KBM-7 (cell line): ENCODE data around the gene TAS2R40.
"Not testable (repeated sequence)": the region's sequence is repeated elsewhere in the genome, so short reads cannot be mapped to it uniquely, and the experiment has no call there.

Source experiments
- DNase-seq: peaks from one replicate; pipeline ENCODE4 v3.0.0-alpha.2; 2015
- in situ Hi-C: fragments of 300-500 bp; cut with MboI; formaldehyde crosslinking; loops from 2 replicates; pipeline ENCODE4 v1.14.3; 2020; ENCODE audit warnings: low sequenced_read_pairs, low pct_unique_long_range_greater_than_20kb, mixed read lengths

The TAS2R40 gene

DNA sequence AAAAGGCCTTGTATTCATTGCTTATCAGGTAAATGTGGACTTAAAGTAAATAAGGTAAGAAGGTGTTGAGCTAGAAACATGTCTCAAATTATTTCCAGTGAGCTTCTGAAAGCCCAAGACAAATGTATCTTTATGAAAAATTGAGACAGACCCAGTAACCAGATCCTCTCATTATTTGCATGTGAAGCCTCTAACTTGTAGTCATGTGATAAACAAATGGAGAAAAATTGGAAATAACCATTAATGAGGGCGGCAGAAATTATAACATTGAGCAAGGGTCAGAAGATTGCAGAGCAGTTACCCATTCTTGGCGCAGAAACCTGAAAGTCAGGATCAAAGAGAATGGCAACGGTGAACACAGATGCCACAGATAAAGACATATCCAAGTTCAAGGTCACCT, at the start of gene TAS2R40:
TAS2R40 (plus strand) TSS at position 301 of the 400 bp plus-strand sequence; CDS start at position 343, 42 bp downstream.
- in situ Hi-C loops: loop anchor here (25.0 kb wide), 1 partner anchor 359 kb away; the partner anchor contains the start of gene EPHB6

DNA sequence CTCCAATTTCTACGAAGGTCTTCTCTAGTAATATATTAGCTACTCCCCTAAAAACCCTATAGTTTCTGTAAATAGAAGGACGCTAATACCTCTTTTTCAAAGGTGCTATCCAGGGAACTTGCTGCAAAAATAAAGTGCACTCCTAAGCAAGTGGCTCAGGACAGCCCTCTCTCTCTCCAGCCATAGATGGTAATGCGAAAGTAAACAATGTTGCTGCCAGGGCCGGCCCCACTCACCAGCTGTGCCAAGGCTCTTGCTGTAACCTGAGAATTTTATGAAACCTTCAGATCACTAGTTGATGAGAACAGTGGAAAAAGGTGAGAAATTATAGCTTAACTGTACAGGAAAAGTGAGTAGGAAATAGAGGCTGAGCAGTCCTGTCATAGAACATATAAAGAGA, 49.5 kb upstream of the TAS2R40 start:
- in situ Hi-C loops: no loop called here
- DNase-seq: no peak

More for the DNA sequence above, at the start of gene TAS2R40:
- no peak for DNase-seq

DNA sequence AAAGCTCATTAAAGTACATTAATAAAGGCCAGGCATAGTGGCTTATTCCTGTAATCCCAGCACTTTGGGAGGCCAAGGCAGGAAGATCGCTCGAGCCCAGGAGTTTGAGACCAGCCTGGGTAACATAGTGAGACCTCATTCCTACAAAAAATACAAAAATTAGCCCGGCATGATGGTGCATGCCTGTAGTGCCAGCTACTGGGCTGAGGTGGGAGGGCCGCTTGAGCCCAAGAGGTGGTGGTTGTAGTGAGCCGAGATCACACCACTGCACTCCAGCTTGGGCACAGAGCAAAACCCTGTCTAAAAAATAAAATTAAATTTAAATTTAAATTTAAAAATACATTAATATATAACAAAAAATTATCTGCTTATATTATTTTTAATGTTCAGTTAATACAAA, 45.7 kb upstream of the TAS2R40 start:
- no peak for DNase-seq
- in situ Hi-C loops: no loop called here

- peak; percentile 16 for DNase-seq
- in situ Hi-C loops: no loop called here
These were observed 44.3 kb upstream of the TAS2R40 start for GRCh38 chr7:143177374-143178119.

- DNase-seq, in situ Hi-C loops: not testable (repeated sequence)
These were observed 41.1 kb upstream of the TAS2R40 start for GRCh38 chr7:143180771-143181170.

DNA sequence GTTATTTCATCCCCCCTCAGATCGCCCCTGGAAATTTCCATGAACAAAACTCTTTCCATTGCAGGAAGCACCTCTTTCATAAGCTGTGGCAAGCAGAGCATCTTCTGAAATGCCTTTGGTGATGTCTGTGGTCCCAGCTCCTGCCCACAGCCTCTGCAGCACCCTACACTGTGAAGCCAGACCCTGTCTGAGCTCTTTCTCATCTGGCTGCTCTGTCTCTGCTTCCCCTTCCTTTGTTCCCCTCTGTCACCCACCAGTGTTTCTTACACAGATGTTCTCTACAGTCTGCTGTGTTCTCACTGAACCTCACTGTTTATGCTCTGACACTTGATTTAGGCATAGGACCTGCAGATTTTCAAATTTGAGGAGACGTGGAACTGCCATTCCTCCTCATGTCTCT, 40.5 kb upstream of the TAS2R40 start:
- DNase-seq: no peak
- in situ Hi-C loops: no loop called here

DNA sequence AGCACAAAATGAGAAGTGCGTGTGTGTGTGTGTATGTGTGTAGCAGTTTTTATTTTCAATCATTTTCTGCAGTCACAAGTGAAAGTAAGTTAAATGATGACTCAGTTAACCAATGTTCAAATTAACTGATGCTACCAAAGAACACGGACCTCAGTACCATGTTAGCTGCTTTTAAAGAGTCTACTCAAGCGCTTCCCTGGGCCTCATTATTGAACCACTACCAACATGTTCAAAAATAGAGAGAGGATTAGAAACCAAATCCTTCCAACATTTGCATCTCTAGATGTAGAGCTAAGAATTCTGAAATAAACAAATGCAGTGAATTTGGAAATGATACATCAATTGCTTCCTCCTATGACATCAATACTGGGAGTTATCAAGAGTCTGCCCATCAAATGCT, 38.8 kb upstream of the TAS2R40 start, which contains the start of gene TAS2R39:
TAS2R39 (plus strand) TSS at position 396 of the 400 bp plus-strand sequence; CDS start at position 396, 0 bp downstream.
- DNase-seq: no peak
- in situ Hi-C loops: no loop called here

- no peak for DNase-seq
- in situ Hi-C loops: no loop called here
These were observed 36.3 kb upstream of the TAS2R40 start for GRCh38 chr7:143185551-143185950.

DNA sequence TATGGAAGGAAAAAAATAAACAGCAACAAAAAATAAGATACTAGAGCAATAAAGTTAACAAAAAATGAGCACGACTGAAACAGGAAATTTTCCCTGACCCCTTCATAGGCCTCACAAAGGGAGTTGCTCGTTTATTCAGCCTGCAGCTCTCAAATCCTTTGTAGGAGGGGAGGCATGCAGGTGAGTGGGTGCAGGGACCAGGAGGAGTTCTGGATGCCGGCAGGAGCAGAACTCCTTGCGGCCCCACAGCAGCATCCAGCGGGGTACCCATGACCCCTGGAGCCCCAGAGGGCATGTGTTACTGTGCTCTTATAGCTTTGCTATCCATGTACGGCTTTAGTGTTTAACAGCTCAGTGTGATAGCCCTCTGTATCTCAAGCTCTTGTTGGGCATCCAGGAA, 32.8 kb upstream of the TAS2R40 start:
- in situ Hi-C loops: no loop called here
- DNase-seq: no peak

DNA sequence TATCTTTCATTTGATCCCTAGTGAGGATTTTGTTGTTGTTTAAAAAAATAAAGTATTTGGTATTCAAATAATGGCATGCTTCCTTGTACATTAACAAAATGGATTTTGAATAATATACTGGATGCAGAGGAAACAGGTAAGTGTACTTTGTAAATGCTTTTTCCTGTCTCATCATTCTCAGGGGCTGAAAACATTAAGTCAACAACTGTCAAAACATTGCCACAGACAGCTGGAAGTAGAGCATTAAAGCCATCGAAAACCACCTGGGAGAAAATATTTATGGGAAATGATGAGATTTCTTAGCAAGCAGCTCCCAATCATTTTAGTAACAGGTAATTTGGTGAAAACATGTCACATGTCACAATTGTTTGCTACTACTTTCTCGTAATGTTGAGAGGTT, 28.0 kb upstream of the TAS2R40 start:
- DNase-seq: no peak
- in situ Hi-C loops: no loop called here

DNA sequence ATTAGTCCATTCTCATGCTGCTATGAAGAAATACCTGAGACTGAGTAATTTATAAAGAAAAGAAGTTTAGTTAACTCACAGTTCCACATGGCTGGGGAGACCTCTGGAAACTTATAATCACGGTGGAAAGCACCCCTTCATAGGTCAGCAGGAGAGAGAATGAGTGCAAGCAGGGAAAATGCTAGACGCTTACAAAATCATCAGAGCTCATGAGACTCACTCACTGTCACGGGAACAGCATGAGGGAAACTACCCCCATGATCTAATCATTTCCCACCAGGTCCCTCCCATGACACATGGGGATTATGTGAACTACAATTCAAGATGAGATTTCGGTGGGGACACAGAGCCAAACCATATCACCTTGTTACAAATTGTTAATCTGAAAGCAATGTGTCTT, 22.8 kb upstream of the TAS2R40 start:
- in situ Hi-C loops: no loop called here
- DNase-seq: no peak

- DNase-seq: no peak
- in situ Hi-C loops: loop anchor here (25.0 kb wide), 1 partner anchor 340 kb away; the partner anchor contains the start of gene EPHB6
These were observed 19.7 kb upstream of the TAS2R40 start for GRCh38 chr7:143202161-143202560.

DNA sequence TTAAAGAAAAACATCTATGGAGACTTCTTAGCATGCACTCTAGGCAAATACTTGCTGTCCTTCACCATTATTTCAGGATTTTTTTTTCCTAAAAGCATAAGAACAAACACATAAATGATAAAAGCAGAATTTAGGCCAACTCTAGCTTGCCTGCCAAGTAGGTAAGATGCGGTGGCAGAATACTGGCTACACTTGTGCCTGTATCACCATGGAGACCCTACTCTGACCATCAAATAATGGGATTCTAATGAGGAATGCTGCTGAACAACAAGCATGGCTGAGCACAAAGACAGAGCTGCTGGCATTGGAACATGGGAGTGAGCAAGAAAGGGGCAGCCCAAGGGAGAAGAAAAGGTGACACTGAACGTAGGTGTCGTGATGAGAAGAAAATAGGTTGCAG, 18.5 kb upstream of the TAS2R40 start:
- no peak for DNase-seq
- in situ Hi-C loops: loop anchor here (25.0 kb wide), 1 partner anchor 341 kb away; the partner anchor contains the start of gene EPHB6

DNA sequence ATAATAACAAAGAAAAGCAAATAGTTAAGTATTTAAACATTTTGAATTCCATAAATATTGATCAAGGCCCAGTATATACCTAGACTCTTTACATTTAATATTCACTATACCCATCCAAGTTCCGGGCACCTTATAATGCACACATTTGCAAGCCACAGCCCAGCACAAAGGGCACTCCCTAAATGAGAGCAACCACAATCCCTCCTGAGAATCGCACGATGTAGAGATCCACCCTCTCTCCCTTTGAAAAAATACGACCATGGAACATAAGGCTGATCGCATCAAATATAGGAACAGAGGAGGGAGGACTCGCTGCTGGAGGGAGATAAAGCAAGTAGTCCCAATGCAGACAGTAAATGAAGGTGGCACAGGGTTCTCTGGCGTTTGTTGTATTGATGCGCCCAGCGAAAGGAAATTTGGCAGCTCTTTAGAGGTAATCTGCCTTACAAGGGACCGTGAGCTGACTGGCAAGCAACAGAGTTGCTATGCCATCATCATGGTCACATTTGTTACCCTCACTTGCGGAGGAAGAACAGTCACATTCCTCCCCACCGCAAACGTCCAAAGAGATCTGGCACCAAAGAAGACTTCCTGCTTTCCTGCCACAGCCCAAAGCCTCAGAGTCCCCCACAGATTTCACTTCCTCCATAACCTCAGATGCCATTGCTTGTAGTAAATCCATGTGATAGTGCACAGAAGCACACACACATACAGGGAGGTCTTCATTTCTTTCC, 16.1 kb upstream of the TAS2R40 start:
- in situ Hi-C loops: loop anchor here (25.0 kb wide), 1 partner anchor 343 kb away; the partner anchor contains the start of gene EPHB6
- DNase-seq: peak; percentile 95

DNA sequence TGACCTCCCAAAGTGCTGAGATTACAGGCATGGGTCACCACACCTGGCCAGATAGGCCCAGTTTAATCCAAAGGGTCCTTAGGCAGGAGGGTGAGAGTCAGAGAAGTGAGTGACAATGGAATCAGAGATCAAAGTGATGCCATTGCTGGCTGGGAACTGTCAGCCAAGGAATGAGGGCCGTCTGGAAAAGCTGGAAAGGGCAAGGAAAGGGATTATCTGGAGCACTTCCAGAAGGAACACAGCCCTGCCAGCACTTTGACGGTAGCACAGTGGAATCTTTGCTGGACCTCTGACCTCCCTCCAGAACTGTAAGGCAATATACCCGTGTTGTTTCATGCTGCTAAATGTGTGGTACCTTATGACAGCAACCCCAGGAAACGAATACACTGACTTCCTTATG, 11.3 kb upstream of the TAS2R40 start:
- in situ Hi-C loops: loop anchor here (10.0 to 25.0 kb wide), 2 partner anchors 196 to 348 kb away; partner anchors contain the start of gene EPHB6
- no peak for DNase-seq

DNA sequence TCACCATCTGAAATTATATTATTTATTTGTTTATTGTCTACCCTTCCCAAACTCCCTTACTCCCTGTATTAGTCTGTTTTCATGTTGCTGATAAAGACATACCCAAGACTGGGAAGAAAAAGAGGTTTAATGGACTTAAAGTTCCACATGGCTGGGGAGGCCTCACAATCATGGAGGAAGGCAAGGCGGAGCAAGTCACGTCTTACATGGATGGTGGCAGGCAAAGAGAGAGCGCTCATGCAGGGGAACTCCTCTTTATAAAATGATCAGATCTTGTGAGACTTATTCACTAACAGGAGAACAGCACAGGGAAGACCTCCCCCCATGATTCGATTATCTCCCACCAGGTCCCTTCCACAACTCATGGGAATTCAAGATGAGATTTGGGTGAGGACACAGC, 8.4 kb upstream of the TAS2R40 start:
- in situ Hi-C loops: loop anchor here (10.0 to 25.0 kb wide), 2 partner anchors 199 to 351 kb away; partner anchors contain the start of gene EPHB6
- not testable (repeated sequence) for DNase-seq

DNA sequence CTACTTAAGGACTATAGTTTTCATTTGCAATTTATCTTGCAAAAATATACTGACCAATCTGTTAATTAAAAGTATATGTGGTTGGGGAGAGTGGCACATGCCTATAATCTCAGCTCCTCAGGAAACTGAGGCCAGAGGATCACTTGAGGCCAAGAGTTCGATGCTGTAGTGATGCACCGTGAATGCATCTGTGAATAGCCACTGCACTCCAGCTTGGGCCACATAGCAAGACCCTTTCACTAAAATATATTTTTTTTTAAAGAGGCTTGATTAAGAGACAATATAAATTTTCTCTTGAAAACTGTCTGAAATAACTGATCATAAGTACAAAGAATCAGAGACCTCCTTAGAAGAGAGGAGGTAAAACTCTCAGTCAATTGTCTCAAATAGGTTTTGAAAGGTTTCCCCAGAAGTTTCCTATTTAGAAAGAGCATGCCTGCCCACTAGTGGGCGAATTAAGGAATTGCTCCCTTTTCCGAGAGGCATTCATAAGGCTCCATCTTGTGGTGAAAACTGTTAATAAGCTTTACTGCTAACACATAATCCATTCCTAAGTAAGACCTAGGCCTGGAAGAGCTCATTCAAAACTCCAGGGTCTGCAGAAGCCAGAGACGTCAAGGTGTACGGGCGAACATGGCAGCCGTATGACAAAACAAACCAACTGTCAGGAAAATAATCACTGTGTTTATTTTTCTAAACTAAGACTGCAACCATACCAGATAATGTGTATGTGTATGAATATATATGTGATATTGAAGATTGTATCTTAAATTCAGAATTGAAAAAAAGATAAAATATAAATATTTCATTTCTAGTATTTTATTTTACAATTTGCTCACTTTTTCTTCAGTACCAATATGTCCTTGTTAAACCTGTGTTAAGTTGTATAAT, 6.8 kb upstream of the TAS2R40 start:
- in situ Hi-C loops: loop anchor here (10.0 to 25.0 kb wide), 2 partner anchors 200 to 353 kb away; partner anchors contain the start of gene EPHB6

DNA sequence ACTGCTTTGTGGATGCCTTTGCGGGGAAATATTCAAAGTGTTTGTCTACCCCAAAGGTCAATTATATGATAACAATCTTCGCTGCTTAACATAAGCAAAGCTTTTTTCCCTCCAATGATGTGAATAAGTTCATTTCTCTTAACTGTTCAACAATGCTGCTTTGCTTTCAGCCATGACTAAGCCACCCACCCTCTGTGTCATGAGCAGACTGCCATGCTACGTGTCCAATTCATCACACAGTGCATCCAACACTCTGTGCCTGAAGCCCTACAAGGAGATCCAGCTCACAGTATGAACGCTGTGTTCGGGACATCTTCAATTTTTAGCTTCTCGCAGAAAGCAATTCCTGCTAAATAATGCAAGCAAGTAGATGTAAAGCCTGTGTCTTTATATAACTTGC, 5.7 kb upstream of the TAS2R40 start:
- DNase-seq: no peak
- in situ Hi-C loops: loop anchor here (10.0 to 25.0 kb wide), 2 partner anchors 201 to 354 kb away; partner anchors contain the start of gene EPHB6

More for the DNA sequence above, 6.8 kb upstream of the TAS2R40 start:
- peak; percentile 92 for DNase-seq

DNA sequence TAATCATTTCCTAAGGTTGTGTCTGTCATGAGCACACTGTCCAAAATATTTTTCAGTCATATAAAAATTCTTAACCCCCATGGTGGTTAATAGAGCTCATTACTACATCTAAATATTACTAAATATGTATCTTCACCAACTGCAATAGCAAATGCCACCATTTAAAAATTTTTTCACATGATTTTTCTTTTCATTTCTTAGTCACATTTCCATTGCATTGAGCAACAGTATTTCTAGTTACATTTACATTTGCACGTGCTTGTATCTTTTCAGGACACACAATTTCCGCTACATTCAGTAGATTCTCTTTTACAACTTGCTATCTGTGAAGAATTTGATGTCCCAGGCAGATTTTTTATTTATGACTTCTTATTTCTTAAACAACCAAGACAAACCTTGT, 5.2 kb upstream of the TAS2R40 start:
- in situ Hi-C loops: loop anchor here (10.0 to 25.0 kb wide), 2 partner anchors 202 to 354 kb away; partner anchors contain the start of gene EPHB6
- no peak for DNase-seq
